GM20000 (cell line): Measurements from ENCODE around the gene PARD3.

Experiments
- DNase-seq: peaks from one replicate; pipeline ENCODE4 v3.0.0; 2012; ENCODE audit warnings: low spot score
- CTCF ChIP-seq: IDR thresholded peaks from 2 replicates; pipeline ENCODE4 v1.5.1; 2012; ENCODE audit warnings: mild to moderate bottlenecking, control low read depth; ENCODE audit errors: extremely low read depth, missing control alignments

PARD3 gene

GRCh38 chr10:34426041-34426440 is 389.1 kb downstream of the PARD3 start:
- no peak for TF ChIP-seq CTCF
- DNase-seq = no peak

- DNase-seq = no peak
These were observed 391.1 kb downstream of the PARD3 start for GRCh38 chr10:34423673-34424625.

DNA sequence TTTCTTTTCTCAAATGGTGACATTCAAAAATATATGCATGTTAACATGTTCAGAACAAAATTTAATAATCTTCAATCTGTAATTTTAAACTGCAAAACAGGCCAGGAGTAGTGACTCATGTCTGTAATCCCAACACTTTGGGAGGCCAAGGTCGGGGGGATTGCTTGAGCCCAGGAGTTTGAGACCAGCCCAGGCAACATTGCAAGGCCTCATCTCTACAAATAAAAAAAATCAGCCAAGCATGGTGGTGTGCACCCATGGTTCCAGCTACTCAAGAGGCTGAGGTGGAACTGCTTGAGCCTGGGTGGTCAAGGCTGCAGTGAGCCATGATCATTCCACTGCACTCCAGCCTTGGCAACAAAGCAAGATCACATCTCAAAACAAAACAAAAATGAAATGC is 394.3 kb downstream of the PARD3 start:
- DNase-seq = no peak
- no peak for TF ChIP-seq CTCF

More at GRCh38 chr10:34423673-34424625, 391.1 kb downstream of the PARD3 start:
- TF ChIP-seq CTCF = no peak

DNA sequence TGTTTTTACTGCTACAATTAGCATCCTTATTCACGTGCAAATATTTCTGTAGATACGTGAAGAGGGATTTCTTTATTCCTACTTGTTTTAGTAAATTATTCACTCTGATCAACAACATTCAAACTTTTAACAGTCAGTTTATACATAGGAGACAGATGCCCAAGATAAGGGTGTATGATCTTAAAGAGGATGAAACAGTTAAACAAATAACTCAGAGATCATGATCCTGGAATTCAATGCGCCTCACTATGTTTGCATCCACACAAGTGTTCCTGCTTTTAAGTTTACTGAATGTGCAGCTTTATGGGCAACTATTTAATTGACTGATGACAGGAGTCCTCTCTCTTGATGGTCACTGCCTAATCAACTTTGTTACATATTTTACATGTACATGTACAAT is 394.8 kb downstream of the PARD3 start:
- DNase-seq = no peak
- no peak for TF ChIP-seq CTCF

DNA sequence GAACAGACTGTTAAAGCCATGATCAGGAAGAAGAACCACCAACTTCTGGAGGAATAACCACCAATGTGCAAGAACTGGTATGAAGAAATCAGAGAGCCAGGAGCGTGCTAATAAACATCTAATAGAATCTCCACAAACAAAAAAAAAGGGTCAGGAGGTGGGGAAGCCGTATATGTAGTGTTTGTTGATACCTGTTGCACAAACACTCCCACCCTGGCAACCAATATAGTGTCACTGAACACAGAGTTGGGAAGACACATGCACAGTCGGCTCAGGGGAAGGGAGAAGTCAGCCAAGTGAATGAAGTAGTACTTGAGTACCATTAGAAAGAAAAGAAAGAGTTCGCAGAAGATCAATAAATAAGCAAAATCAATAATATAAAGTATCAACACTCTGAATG is 400.1 kb downstream of the PARD3 start:
- DNase-seq = no peak
- no peak for TF ChIP-seq CTCF

DNA sequence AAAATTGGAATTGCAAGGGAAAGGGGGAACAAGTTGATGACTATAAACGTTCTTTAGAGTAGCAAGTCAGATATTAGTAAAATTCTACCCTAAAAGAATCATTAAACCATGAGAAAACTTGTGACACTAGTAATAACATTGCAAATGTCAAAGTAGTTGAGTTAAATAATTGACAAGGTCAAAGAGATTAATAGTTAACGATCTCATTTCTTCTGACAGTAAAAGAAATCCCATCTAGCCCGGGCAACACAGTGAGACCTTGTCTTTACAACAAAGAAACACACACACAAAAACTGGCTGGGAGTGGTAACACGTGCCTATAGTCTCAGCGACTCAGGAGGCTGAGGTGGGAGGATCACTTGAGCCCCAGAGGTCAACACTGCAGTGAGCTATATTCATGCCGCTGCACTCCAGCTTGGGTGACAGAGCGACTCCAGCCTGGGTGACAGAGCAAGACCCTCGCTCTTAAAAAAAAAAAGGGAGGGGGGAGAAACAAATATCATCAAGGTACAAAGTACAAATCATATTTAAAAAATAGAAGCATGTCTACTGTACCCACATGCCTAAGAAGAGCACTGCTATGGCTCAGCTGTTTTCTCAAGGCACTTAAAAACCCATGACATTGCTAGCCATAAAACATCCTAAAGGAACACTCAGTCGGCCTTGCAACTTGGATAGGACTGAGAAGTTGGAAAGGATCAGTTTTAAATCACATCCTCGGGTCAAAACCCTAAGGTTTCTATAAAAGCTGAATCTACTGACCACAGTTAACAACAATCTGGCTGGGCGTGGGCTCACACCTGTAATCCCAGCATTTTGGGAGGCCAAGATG is 401.1 kb downstream of the PARD3 start:
- no peak for TF ChIP-seq CTCF
- DNase-seq = no peak

DNA sequence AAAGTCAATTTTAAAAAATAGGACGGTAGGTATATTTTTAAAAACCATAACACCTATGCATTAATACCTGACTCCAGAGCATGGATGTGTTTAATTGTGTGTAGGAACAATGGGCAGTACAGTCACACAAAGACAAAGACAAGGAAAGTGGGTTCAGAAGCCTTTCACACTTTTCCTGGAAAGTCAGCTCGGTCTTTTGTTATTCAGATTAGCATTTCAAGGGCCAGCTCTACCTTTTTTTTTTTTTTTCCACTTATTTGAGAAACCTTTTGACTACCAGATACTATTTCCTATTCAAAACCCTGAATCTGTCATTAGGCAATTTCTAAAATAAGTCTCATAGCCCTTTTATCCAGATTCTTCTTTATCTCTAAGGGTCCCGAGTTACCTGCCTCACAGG is 401.9 kb downstream of the PARD3 start:
- TF ChIP-seq CTCF = no peak
- no peak for DNase-seq
